Measurements from ENCODE around the gene TMEM221.

TMEM221 gene

DNA sequence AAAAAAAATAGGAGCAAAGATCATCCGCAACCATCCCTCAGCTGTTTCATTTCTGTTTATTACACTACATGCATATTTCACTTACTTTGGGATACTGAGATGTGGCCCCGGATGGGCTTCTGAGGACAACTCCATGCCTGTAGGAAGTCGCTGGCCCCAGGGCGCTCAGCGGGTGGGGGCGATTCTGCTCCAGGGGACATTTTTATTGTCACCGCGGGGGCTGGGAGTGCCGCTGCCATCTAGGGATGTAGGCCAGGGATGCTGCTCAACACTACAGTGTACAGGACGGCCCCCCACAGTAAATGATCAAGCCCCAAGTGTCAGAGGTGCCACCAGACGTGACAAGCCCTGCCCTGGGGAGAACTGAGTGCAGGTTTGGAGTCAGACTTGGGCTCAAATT is 36.7 kb downstream of the TMEM221 start:
- H3K4me3 ChIP-seq (ENCODE audit: low read length), result no peak overlapping the region
- TF ChIP-seq CTCF (conservative IDR thresholded peaks at IDR 0.05; ENCODE audit: low read length), result no peak
- DNase-seq (ENCODE audit: low read depth), result no peak

DNA sequence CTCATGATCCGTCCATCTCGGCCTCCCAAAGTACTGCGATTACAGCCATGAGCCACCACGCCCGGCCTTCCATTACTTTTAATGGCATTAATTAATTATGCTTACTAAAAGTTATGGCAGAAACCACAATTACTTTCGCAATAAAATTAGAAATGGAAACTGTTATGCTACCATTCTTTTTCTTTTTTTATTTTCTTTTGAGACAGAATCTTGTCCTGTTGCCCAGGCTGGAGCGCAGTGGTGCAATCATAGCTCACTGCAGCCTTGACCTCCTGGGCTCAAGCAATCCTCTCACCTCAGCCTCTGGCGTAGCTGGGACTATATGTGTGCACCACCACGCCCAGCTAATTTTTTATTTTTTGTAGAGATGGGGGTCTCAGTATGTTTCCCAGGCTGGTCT is 38.5 kb downstream of the TMEM221 start:
- no peak for TF ChIP-seq CTCF (conservative IDR thresholded peaks at IDR 0.05; ENCODE audit: low read length)
- H3K4me3 ChIP-seq (ENCODE audit: low read length), result no peak overlapping the region
- DNase-seq (ENCODE audit: low read depth), result peak; percentile 37

DNA sequence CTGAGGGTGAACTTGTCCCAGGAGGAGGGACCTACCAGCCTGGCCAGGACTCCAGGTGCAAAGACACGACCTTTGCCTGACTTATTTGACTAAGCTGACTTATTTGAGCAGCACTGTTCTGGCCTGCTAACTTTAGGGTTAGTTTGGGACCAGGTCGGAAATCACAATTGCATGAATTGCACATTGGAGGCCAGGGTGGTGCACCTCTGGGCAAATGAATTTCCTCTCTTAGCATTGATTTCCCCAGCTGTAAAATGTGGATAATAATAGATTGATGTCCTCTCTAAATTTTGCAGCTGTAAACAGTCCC is 41.6 kb downstream of the TMEM221 start:
- no peak overlapping the region for H3K4me3 ChIP-seq (ENCODE audit: low read length)
- no peak for TF ChIP-seq CTCF (conservative IDR thresholded peaks at IDR 0.05; ENCODE audit: low read length)
- no peak for DNase-seq (ENCODE audit: low read depth)

GRCh38 chr19:17406046-17406886 is 42.2 kb downstream of the TMEM221 start:
- peak; percentile 36 for DNase-seq (ENCODE audit: low read depth)
- H3K4me3 ChIP-seq (ENCODE audit: low read length), result no peak overlapping the region
- TF ChIP-seq CTCF (conservative IDR thresholded peaks at IDR 0.05; ENCODE audit: low read length), result no peak

DNA sequence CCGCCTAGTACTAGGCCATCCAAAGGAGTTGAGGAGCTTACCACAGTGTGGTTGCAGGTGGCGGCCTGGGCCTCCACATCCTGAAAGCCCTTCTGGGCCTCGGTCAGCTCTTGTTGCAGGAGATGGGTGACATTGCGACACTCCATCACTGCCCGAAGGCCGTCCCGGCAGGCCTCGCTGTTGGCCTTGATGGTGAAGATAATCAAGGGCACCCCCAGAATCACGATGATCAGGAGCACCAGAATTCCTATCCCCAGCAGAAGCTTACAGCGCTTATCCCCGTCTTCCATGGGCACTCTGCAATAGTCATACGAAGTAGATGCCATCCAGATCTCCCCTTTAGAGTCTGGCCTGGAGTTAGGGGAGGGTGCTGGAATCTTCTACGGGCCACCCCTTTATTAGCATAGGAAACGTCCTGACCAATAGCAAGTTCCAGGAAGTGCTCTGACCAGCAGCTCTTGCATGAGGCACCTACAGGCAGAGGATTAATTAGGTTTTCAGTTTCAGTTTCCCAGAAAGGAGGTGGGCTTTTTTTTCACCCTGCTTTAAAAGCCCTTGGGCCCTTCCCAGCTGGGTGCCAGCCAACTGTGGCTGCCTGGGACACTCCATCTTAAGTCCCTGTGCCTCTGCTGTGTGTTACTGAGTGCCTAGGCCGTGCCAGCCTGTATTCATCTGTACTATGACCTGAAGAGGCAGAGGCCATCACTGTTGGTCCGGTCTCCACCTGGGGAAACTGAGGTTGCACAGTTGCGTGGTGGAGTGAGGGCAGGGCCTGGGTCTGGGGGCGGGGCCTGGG is 43.0 kb downstream of the TMEM221 start, which contains the start of gene BST2:
Gene BST2 (minus strand): TSS at position 381 of the 796 bp plus-strand sequence. CDS start 55 bp downstream, at position 326.
- peak; percentile 72 for DNase-seq (ENCODE audit: low read depth)

DNA sequence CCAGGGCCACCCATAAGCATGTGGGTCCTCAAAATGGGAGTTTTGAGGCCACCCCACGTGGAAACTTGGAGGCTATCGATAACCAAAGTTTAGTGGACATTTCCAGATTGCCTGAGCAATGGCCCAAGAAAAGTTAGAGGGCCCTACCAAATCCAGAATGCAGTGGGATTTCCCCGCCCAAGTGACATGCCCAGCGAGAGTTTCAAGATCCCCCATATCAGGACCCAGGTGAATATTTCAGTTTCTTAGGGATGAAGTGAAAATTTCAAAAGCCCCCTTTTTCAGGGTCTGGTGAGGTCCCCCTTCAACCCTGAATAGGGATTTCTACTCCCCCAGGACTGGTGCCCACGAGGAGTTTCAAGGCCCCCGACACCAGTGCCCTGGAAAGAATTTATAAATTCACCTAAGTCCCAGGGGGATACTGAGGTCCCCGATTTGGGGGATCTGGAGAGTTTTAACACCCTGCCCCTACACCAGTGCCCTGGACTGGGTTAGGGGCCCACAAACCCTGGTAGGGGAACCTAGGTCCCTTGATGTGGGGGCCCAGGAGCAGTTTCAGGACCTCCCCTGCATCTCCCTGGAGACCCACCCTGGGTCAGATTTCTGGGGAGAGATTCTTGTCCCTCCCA is 43.7 kb downstream of the TMEM221 start:
- no peak for DNase-seq (ENCODE audit: low read depth)
- TF ChIP-seq CTCF (conservative IDR thresholded peaks at IDR 0.05; ENCODE audit: low read length), result no peak
- peak overlapping the region; percentile 49 for H3K4me3 ChIP-seq (ENCODE audit: low read length)

More for the DNA sequence above, 43.0 kb downstream of the TMEM221 start, which contains the start of gene BST2:
- peak within 1 kb of the TSS; percentile 49 for H3K4me3 ChIP-seq (ENCODE audit: low read length)
- no peak for TF ChIP-seq CTCF (conservative IDR thresholded peaks at IDR 0.05; ENCODE audit: low read length)

Measured in AG10803 (cell line).